WTC11 (cell line): Measurements from ENCODE around the gene KAT8. TPM values are rescaled to one million over a fixed set of nuclear protein-coding genes. Genes with fewer than 3 reads are reported as not detected.

Experiments
- ATAC-seq: fragments of 200-7000 bp; cut with Tn5 transposase; 2 replicates; pipeline ENCODE4 v1.10.0; 2021; ENCODE audit warnings: mild to moderate bottlenecking, moderate library complexity
- CTCF ChIA-PET: fragments of 300-600 bp; sonication (Branson Sonifier 250); formaldehyde crosslinking; loops from one replicate; lab custom pipeline; 2021; ENCODE audit warnings: antibody characterized with exemption; lab: Charles Lee
- POLR2A ChIA-PET: fragments of 350-600 bp; sonication (Branson Sonifier 250); formaldehyde crosslinking; loops from one replicate; lab custom pipeline; 2021; ENCODE audit warnings: antibody characterized with exemption; lab: Charles Lee
- DNase-seq: peaks from one replicate; pipeline ENCODE4 v3.0.0; 2021; ENCODE audit warnings: low spot score
- H3K27ac Mint-ChIP-seq: 2 replicates; pipeline ENCODE4 v1.8.0; 2021; ENCODE audit warnings: mixed read lengths
- H3K27me3 Mint-ChIP-seq: 2 replicates; pipeline ENCODE4 v1.8.0; 2021; ENCODE audit warnings: low read depth, mild to moderate bottlenecking, moderate library complexity, mixed read lengths
- H3K36me3 Mint-ChIP-seq: 2 replicates; pipeline ENCODE4 v1.8.0; 2021; ENCODE audit warnings: mixed read lengths
- H3K4me1 Mint-ChIP-seq: 2 replicates; pipeline ENCODE4 v1.8.0; 2022; ENCODE audit warnings: mixed read lengths
- H3K4me3 Mint-ChIP-seq: 2 replicates; pipeline ENCODE4 v1.8.0; 2021; ENCODE audit warnings: mild to moderate bottlenecking, moderate library complexity, mixed read lengths
- H3K9me3 Mint-ChIP-seq: 2 replicates; pipeline ENCODE4 v1.8.0; 2021; ENCODE audit warnings: mixed read lengths
- CREM ChIP-seq: sonication (generic); formaldehyde crosslinking; IDR thresholded peaks from 2 replicates; pipeline ENCODE4 v1.8.1; 2022; ENCODE audit warnings: mild to moderate bottlenecking, missing genetic modification reagents, moderate library complexity
- ESRRA ChIP-seq: sonication (generic); formaldehyde crosslinking; IDR thresholded peaks from 2 replicates; pipeline ENCODE4 v1.8.1; 2022; ENCODE audit warnings: mild to moderate bottlenecking, missing genetic modification reagents, borderline replicate concordance
- IRF2 ChIP-seq: sonication (generic); formaldehyde crosslinking; IDR thresholded peaks from 2 replicates; pipeline ENCODE4 v1.8.0; 2022; ENCODE audit warnings: low read depth, missing genetic modification reagents, borderline replicate concordance
- JAZF1 ChIP-seq: fragments of 250-450 bp; sonication (Bioruptor Pico); IDR thresholded peaks from 2 replicates; pipeline ENCODE4 v1.9.0; 2021; ENCODE audit warnings: moderate library complexity, mild to moderate bottlenecking, inconsistent platforms
- NR3C1 ChIP-seq: sonication (generic); formaldehyde crosslinking; conservative IDR thresholded peaks from 2 replicates; pipeline ENCODE4 v1.8.1; 2023; ENCODE audit warnings: low read depth, mild to moderate bottlenecking, missing genetic modification reagents
- PRRX2 ChIP-seq: fragments of 250-450 bp; sonication (Bioruptor Pico); IDR thresholded peaks from 2 replicates; pipeline ENCODE4 v1.8.0; 2021; ENCODE audit warnings: mild to moderate bottlenecking
- SMAD4 ChIP-seq: sonication (generic); formaldehyde crosslinking; IDR thresholded peaks from 2 replicates; pipeline ENCODE4 v1.8.0; 2022; ENCODE audit warnings: mild to moderate bottlenecking, missing genetic modification reagents
- ZNF219 ChIP-seq: sonication (generic); formaldehyde crosslinking; IDR thresholded peaks from 2 replicates; pipeline ENCODE4 v1.8.0; 2023; ENCODE audit warnings: missing genetic modification reagents, mild to moderate bottlenecking, borderline replicate concordance
- ZNF263 ChIP-seq: sonication (generic); formaldehyde crosslinking; IDR thresholded peaks from 2 replicates; pipeline ENCODE4 v1.8.1; 2022; ENCODE audit warnings: low read depth, mild to moderate bottlenecking, moderate library complexity, missing genetic modification reagents
- total RNA-seq: library from RNA; stranded (reverse); gene quantifications from 3 replicates; pipeline ENCODE4 v1.2.3, GENCODE V29; 2021
- TF ChIP-seq, protein P1 (sequence below): sonication (generic); formaldehyde crosslinking; IDR thresholded peaks from 2 replicates; pipeline ENCODE4 v1.8.1; 2023; ENCODE audit warnings: mild to moderate bottlenecking, moderate library complexity, missing genetic modification reagents
- TF ChIP-seq, protein P2 (sequence below): fragments of 200-600 bp; IDR thresholded peaks from 2 replicates; pipeline ENCODE4 v1.8.0; 2022; ENCODE audit warnings: antibody characterized with exemption
- TF ChIP-seq, protein P3 (sequence below): fragments of 250-450 bp; sonication (Bioruptor Pico); IDR thresholded peaks from 2 replicates; pipeline ENCODE4 v1.9.0; 2021; ENCODE audit warnings: moderate library complexity, mild to moderate bottlenecking, inconsistent platforms, borderline replicate concordance
- TF ChIP-seq, protein P4 (sequence below): sonication (generic); formaldehyde crosslinking; IDR thresholded peaks from 2 replicates; pipeline ENCODE4 v1.8.0; 2023; ENCODE audit warnings: mild to moderate bottlenecking, missing genetic modification reagents
- TF ChIP-seq, protein P5 (sequence below): sonication (generic); formaldehyde crosslinking; IDR thresholded peaks from 2 replicates; pipeline ENCODE4 v1.8.1; 2022; ENCODE audit warnings: missing genetic modification reagents, borderline replicate concordance
- TF ChIP-seq, protein P6 (sequence below): fragments of 250-450 bp; sonication (Bioruptor Pico); IDR thresholded peaks from 2 replicates; pipeline ENCODE4 v1.9.0; 2021; ENCODE audit warnings: mild to moderate bottlenecking
- TF ChIP-seq, protein P7 (sequence below): sonication (generic); formaldehyde crosslinking; IDR thresholded peaks from 2 replicates; pipeline ENCODE4 v1.8.1; 2023; ENCODE audit warnings: mild to moderate bottlenecking, missing genetic modification reagents
- TF ChIP-seq, protein P8 (sequence below): fragments of 250-450 bp; sonication (Bioruptor Pico); IDR thresholded peaks from 2 replicates; pipeline ENCODE4 v1.9.0; 2021; ENCODE audit warnings: mild to moderate bottlenecking

KAT8 gene
- total RNA-seq, 1 experiment from 2014 or later, result 70.8 TPM

DNA sequence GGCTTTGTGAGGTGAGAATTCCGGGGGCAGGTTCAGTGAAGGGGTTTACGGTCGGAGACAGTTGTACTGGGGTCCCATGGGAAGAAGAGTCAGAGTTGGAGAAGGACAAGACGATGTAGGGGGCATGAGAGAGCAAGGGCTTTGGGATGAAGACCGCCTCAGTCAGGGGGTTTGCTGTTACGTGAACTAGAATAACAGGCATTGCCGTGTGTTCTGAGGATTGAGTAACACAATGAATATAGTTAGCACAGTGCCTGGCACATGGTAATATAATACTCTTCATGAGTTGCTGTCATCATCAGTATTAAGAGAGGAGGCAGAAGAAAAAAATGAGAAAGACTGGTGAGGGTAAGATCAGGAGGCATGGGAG is 42.7 kb upstream of the KAT8 start:
- ChIA-PET POLR2A (interaction anchor here (0.7 to 1.7 kb wide), 8 partner anchors 9 to 105 kb away, joined by 3 to 13 read pairs (median 8); partner anchors contain the start of genes FUS, KAT8 and PRSS8), CTCF (interaction anchor here (1.0 to 2.4 kb wide), 8 partner anchors 20 to 386 kb away, joined by 4 to 22 read pairs (median 9); partner anchors contain the start of genes HSD3B7, VKORC1 and ZNF843)
- no peak for ATAC-seq
- Mint-ChIP-seq H3K4me1 (peaks cover 19% of the 10 kb centered on the region), H3K27me3 (no peaks in the 10 kb centered on the region), H3K27ac (peak overlapping the region; percentile 95), H3K4me3 (peak overlapping the region; percentile 90), H3K36me3 (peaks cover 24% of the 10 kb centered on the region), H3K9me3 (no peaks in the 10 kb centered on the region)
- DNase-seq, result no peak
- no peak for TF ChIP-seq ESRRA
- TF ChIP-seq, protein P1, sequence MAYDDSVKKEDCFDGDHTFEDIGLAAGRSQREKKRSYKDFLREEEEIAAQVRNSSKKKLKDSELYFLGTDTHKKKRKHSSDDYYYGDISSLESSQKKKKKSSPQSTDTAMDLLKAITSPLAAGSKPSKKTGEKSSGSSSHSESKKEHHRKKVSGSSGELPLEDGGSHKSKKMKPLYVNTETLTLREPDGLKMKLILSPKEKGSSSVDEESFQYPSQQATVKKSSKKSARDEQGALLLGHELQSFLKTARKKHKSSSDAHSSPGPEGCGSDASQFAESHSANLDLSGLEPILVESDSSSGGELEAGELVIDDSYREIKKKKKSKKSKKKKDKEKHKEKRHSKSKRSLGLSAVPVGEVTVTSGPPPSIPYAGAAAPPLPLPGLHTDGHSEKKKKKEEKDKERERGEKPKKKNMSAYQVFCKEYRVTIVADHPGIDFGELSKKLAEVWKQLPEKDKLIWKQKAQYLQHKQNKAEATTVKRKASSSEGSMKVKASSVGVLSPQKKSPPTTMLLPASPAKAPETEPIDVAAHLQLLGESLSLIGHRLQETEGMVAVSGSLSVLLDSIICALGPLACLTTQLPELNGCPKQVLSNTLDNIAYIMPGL (CRISPR knock-in tag), result 0 out of 2 replicates have a peak, but pooled peaks have one; percentile 0

DNA sequence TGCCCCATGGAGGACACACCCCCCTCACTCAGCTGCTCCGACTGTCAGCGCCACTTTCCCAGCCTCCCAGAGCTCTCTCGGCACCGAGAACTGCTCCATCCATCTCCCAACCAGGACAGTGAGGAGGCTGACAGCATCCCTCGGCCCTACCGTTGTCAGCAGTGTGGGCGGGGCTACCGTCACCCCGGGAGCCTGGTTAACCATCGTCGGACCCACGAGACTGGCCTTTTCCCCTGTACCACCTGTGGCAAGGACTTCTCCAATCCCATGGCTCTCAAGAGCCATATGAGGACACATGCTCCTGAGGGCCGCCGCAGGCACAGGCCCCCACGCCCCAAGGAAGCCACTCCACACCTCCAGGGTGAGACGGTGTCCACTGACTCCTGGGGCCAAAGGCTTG is 41.1 kb upstream of the KAT8 start:
- ChIA-PET POLR2A (no interaction called here), CTCF (no interaction called here)
- no peaks in the 10 kb centered on the region for H3K27me3 Mint-ChIP-seq
- no peak for ATAC-seq
- peaks cover 27% of the 10 kb centered on the region for H3K36me3 Mint-ChIP-seq
- peaks cover 19% of the 10 kb centered on the region for H3K4me1 Mint-ChIP-seq
- H3K4me3 Mint-ChIP-seq, result peak overlapping the region; percentile 90
- H3K9me3 Mint-ChIP-seq, result no peaks in the 10 kb centered on the region
- TF ChIP-seq, protein P2, sequence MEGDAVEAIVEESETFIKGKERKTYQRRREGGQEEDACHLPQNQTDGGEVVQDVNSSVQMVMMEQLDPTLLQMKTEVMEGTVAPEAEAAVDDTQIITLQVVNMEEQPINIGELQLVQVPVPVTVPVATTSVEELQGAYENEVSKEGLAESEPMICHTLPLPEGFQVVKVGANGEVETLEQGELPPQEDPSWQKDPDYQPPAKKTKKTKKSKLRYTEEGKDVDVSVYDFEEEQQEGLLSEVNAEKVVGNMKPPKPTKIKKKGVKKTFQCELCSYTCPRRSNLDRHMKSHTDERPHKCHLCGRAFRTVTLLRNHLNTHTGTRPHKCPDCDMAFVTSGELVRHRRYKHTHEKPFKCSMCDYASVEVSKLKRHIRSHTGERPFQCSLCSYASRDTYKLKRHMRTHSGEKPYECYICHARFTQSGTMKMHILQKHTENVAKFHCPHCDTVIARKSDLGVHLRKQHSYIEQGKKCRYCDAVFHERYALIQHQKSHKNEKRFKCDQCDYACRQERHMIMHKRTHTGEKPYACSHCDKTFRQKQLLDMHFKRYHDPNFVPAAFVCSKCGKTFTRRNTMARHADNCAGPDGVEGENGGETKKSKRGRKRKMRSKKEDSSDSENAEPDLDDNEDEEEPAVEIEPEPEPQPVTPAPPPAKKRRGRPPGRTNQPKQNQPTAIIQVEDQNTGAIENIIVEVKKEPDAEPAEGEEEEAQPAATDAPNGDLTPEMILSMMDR, result no peak
- TF ChIP-seq, protein P3, sequence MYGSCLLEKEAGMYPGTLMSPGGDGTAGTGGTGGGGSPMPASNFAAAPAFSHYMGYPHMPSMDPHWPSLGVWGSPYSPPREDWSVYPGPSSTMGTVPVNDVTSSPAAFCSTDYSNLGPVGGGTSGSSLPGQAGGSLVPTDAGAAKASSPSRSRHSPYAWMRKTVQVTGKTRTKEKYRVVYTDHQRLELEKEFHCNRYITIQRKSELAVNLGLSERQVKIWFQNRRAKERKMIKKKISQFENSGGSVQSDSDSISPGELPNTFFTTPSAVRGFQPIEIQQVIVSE, result no peak
- TF ChIP-seq JAZF1 (CRISPR knock-in tag) (no peak), CREM (no peak), IRF2 (CRISPR knock-in tag) (no peak), NR3C1 (CRISPR knock-in tag) (no peak)
- TF ChIP-seq, protein P4, sequence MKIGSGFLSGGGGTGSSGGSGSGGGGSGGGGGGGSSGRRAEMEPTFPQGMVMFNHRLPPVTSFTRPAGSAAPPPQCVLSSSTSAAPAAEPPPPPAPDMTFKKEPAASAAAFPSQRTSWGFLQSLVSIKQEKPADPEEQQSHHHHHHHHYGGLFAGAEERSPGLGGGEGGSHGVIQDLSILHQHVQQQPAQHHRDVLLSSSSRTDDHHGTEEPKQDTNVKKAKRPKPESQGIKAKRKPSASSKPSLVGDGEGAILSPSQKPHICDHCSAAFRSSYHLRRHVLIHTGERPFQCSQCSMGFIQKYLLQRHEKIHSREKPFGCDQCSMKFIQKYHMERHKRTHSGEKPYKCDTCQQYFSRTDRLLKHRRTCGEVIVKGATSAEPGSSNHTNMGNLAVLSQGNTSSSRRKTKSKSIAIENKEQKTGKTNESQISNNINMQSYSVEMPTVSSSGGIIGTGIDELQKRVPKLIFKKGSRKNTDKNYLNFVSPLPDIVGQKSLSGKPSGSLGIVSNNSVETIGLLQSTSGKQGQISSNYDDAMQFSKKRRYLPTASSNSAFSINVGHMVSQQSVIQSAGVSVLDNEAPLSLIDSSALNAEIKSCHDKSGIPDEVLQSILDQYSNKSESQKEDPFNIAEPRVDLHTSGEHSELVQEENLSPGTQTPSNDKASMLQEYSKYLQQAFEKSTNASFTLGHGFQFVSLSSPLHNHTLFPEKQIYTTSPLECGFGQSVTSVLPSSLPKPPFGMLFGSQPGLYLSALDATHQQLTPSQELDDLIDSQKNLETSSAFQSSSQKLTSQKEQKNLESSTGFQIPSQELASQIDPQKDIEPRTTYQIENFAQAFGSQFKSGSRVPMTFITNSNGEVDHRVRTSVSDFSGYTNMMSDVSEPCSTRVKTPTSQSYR (CRISPR knock-in tag), result no peak
- TF ChIP-seq, protein P5, sequence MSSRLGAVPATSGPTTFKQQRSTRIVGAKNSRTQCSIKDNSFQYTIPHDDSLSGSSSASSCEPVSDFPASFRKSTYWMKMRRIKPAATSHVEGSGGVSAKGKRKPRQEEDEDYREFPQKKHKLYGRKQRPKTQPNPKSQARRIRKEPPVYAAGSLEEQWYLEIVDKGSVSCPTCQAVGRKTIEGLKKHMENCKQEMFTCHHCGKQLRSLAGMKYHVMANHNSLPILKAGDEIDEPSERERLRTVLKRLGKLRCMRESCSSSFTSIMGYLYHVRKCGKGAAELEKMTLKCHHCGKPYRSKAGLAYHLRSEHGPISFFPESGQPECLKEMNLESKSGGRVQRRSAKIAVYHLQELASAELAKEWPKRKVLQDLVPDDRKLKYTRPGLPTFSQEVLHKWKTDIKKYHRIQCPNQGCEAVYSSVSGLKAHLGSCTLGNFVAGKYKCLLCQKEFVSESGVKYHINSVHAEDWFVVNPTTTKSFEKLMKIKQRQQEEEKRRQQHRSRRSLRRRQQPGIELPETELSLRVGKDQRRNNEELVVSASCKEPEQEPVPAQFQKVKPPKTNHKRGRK, result no peak
- no peak for DNase-seq
- no peak overlapping the region for H3K27ac Mint-ChIP-seq

DNA sequence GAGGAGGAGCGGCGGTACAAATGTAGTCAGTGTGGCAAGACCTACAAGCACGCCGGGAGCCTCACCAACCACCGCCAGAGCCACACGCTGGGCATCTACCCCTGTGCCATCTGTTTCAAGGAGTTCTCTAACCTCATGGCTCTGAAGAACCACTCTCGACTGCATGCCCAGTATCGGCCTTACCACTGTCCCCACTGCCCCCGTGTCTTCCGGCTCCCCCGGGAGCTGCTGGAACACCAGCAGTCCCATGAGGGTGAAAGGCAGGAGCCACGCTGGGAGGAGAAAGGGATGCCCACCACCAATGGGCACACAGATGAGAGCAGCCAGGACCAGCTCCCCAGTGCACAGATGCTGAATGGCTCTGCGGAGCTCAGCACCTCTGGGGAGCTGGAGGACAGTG is 40.4 kb upstream of the KAT8 start:
- Mint-ChIP-seq H3K27me3 (no peaks in the 10 kb centered on the region), H3K4me1 (peaks cover 13% of the 10 kb centered on the region), H3K4me3 (no peak overlapping the region), H3K9me3 (no peaks in the 10 kb centered on the region), H3K36me3 (peaks cover 27% of the 10 kb centered on the region), H3K27ac (no peak overlapping the region)
- ChIA-PET CTCF (no interaction called here), POLR2A (interaction anchor here (0.6 kb wide), 1 partner anchor 77 kb away, joined by 3 read pairs; no protein-coding TSS in a partner anchor)
- DNase-seq (no peak), ATAC-seq (no peak)
- TF ChIP-seq, protein P6, sequence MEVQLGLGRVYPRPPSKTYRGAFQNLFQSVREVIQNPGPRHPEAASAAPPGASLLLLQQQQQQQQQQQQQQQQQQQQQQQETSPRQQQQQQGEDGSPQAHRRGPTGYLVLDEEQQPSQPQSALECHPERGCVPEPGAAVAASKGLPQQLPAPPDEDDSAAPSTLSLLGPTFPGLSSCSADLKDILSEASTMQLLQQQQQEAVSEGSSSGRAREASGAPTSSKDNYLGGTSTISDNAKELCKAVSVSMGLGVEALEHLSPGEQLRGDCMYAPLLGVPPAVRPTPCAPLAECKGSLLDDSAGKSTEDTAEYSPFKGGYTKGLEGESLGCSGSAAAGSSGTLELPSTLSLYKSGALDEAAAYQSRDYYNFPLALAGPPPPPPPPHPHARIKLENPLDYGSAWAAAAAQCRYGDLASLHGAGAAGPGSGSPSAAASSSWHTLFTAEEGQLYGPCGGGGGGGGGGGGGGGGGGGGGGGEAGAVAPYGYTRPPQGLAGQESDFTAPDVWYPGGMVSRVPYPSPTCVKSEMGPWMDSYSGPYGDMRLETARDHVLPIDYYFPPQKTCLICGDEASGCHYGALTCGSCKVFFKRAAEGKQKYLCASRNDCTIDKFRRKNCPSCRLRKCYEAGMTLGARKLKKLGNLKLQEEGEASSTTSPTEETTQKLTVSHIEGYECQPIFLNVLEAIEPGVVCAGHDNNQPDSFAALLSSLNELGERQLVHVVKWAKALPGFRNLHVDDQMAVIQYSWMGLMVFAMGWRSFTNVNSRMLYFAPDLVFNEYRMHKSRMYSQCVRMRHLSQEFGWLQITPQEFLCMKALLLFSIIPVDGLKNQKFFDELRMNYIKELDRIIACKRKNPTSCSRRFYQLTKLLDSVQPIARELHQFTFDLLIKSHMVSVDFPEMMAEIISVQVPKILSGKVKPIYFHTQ (CRISPR knock-in tag), result no peak
- TF ChIP-seq ZNF219 (no peak), ZNF263 (CRISPR knock-in tag) (no peak), PRRX2 (CRISPR knock-in tag) (no peak), SMAD4 (no peak)
- TF ChIP-seq, protein P7, sequence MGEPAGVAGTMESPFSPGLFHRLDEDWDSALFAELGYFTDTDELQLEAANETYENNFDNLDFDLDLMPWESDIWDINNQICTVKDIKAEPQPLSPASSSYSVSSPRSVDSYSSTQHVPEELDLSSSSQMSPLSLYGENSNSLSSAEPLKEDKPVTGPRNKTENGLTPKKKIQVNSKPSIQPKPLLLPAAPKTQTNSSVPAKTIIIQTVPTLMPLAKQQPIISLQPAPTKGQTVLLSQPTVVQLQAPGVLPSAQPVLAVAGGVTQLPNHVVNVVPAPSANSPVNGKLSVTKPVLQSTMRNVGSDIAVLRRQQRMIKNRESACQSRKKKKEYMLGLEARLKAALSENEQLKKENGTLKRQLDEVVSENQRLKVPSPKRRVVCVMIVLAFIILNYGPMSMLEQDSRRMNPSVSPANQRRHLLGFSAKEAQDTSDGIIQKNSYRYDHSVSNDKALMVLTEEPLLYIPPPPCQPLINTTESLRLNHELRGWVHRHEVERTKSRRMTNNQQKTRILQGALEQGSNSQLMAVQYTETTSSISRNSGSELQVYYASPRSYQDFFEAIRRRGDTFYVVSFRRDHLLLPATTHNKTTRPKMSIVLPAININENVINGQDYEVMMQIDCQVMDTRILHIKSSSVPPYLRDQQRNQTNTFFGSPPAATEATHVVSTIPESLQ (CRISPR knock-in tag), result no peak
- TF ChIP-seq, protein P8, sequence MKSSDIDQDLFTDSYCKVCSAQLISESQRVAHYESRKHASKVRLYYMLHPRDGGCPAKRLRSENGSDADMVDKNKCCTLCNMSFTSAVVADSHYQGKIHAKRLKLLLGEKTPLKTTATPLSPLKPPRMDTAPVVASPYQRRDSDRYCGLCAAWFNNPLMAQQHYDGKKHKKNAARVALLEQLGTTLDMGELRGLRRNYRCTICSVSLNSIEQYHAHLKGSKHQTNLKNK, result no peak
